Measurements from ENCODE around the gene TRIM61.
"Not testable (repeated sequence)": the region's sequence is repeated elsewhere in the genome, so short reads cannot be mapped to it uniquely, and the experiment has no call there.

TRIM61 gene

GRCh38 chr4:164952551-164952950, 24.9 kb downstream of the TRIM61 start:
- Histone ChIP-seq H3K4me3 (ENCODE audit: low read depth in 1 of 2, low read length in 2 of 2) (no peak overlapping the region), H3K9me3 (ENCODE audit: insufficient read depth, low read length, severe bottlenecking) (no peaks in the 10 kb centered on the region), H3K27me3 (ENCODE audit: insufficient read depth, low read length, poor library complexity) (no peaks in the 10 kb centered on the region), H2AFZ (ENCODE audit: low read depth, low read length) (no peak overlapping the region), H3K36me3 (ENCODE audit: insufficient read depth, low read length) (no peaks in the 10 kb centered on the region), H3K27ac (ENCODE audit: low read length) (no peak overlapping the region), H4K20me1 (ENCODE audit: insufficient read depth, low read length) (no peaks in the 10 kb centered on the region), H3K9ac (ENCODE audit: low read depth, low read length) (no peak overlapping the region), H3K4me2 (ENCODE audit: insufficient read depth, low read length) (no peak overlapping the region), H3K79me2 (ENCODE audit: insufficient read depth, low read length) (no peaks in the 10 kb centered on the region), H3K4me1 (ENCODE audit: insufficient read depth, low read length) (no peaks in the 10 kb centered on the region)
- DNase-seq, result no peak
- no peak for TF ChIP-seq CTCF (IDR thresholded peaks at IDR 0.05; ENCODE audit: borderline replicate concordance, extremely low read depth, low read length, poor library complexity, severe bottlenecking)
- TF ChIP-seq EZH2 (IDR thresholded peaks at IDR 0.05; ENCODE audit: borderline replicate concordance, low read depth, low read length, severe bottlenecking), result no peak
- no peak for ATAC-seq (ENCODE audit: insufficient read depth, low read depth)

- H3K36me3 ChIP-seq (ENCODE audit: insufficient read depth, low read length), result no peaks in the 10 kb centered on the region
- H3K79me2 ChIP-seq (ENCODE audit: insufficient read depth, low read length), result no peaks in the 10 kb centered on the region
- DNase-seq (no peak), ATAC-seq (ENCODE audit: insufficient read depth, low read depth) (no peak)
- H3K27ac ChIP-seq (ENCODE audit: low read length), result no peak overlapping the region
- H3K4me3 ChIP-seq (ENCODE audit: low read depth in 1 of 2, low read length in 2 of 2), result no peak overlapping the region
- H3K27me3 ChIP-seq (ENCODE audit: insufficient read depth, low read length, poor library complexity), result no peaks in the 10 kb centered on the region
- no peaks in the 10 kb centered on the region for H4K20me1 ChIP-seq (ENCODE audit: insufficient read depth, low read length)
- no peak overlapping the region for H3K9ac ChIP-seq (ENCODE audit: low read depth, low read length)
- no peak overlapping the region for H3K4me2 ChIP-seq (ENCODE audit: insufficient read depth, low read length)
- TF ChIP-seq CTCF (IDR thresholded peaks at IDR 0.05; ENCODE audit: borderline replicate concordance, extremely low read depth, low read length, poor library complexity, severe bottlenecking), result peak; percentile 12
- TF ChIP-seq EZH2 (IDR thresholded peaks at IDR 0.05; ENCODE audit: borderline replicate concordance, low read depth, low read length, severe bottlenecking), result no peak
- H2AFZ ChIP-seq (ENCODE audit: low read depth, low read length), result no peak overlapping the region
- no peaks in the 10 kb centered on the region for H3K9me3 ChIP-seq (ENCODE audit: insufficient read depth, low read length, severe bottlenecking)
- H3K4me1 ChIP-seq (ENCODE audit: insufficient read depth, low read length), result no peaks in the 10 kb centered on the region
These were observed 27.9 kb downstream of the TRIM61 start for GRCh38 chr4:164949448-164950143.

- ATAC-seq (ENCODE audit: insufficient read depth, low read depth) (no peak), DNase-seq (no peak)
- Histone ChIP-seq H4K20me1 (ENCODE audit: insufficient read depth, low read length) (no peaks in the 10 kb centered on the region), H3K27ac (ENCODE audit: low read length) (no peak overlapping the region), H3K36me3 (ENCODE audit: insufficient read depth, low read length) (no peaks in the 10 kb centered on the region), H3K4me3 (ENCODE audit: low read depth in 1 of 2, low read length in 2 of 2) (no peak overlapping the region), H3K9me3 (ENCODE audit: insufficient read depth, low read length, severe bottlenecking) (no peaks in the 10 kb centered on the region), H2AFZ (ENCODE audit: low read depth, low read length) (no peak overlapping the region), H3K79me2 (ENCODE audit: insufficient read depth, low read length) (no peaks in the 10 kb centered on the region), H3K27me3 (ENCODE audit: insufficient read depth, low read length, poor library complexity) (no peaks in the 10 kb centered on the region), H3K4me2 (ENCODE audit: insufficient read depth, low read length) (no peak overlapping the region), H3K9ac (ENCODE audit: low read depth, low read length) (no peak overlapping the region), H3K4me1 (ENCODE audit: insufficient read depth, low read length) (no peaks in the 10 kb centered on the region)
- no peak for TF ChIP-seq CTCF (IDR thresholded peaks at IDR 0.05; ENCODE audit: borderline replicate concordance, extremely low read depth, low read length, poor library complexity, severe bottlenecking)
- TF ChIP-seq EZH2 (IDR thresholded peaks at IDR 0.05; ENCODE audit: borderline replicate concordance, low read depth, low read length, severe bottlenecking), result no peak
These were observed 28.5 kb downstream of the TRIM61 start for GRCh38 chr4:164948975-164949374.

- H3K36me3 ChIP-seq (ENCODE audit: insufficient read depth, low read length); H4K20me1 ChIP-seq (ENCODE audit: insufficient read depth, low read length); H3K4me3 ChIP-seq (ENCODE audit: low read depth in 1 of 2, low read length in 2 of 2); H2AFZ ChIP-seq (ENCODE audit: low read depth, low read length); H3K27ac ChIP-seq (ENCODE audit: low read length); H3K4me1 ChIP-seq (ENCODE audit: insufficient read depth, low read length); H3K27me3 ChIP-seq (ENCODE audit: insufficient read depth, low read length, poor library complexity); ATAC-seq (ENCODE audit: insufficient read depth, low read depth); H3K9ac ChIP-seq (ENCODE audit: low read depth, low read length); H3K9me3 ChIP-seq (ENCODE audit: insufficient read depth, low read length, severe bottlenecking); DNase-seq; H3K79me2 ChIP-seq (ENCODE audit: insufficient read depth, low read length); H3K4me2 ChIP-seq (ENCODE audit: insufficient read depth, low read length): not testable (repeated sequence)
These were observed 29.5 kb downstream of the TRIM61 start for GRCh38 chr4:164948006-164948405.
